Vagina (tissue), 2 donors: ENCODE measurements around the gene LMX1B. TPM values are rescaled to one million over a fixed set of nuclear protein-coding genes. Genes with fewer than 3 reads are reported as not detected.

Experiments
- DNase-seq, 2 donors: peaks; one replicate each; pipeline ENCODE4 v3.0.0-alpha.2; 2017; ENCODE audit errors: extremely low spot score in 2 of 2
- H3K27ac ChIP-seq: fragments of 200-600 bp; sonication (generic); one replicate; pipeline ENCODE4 v1.5.1; 2019
- H3K27me3 ChIP-seq: fragments of 200-600 bp; sonication (generic); one replicate; pipeline ENCODE4 v1.5.1; 2019
- H3K36me3 ChIP-seq, 2 donors: fragments of 200-600 bp; sonication (generic); one replicate each; pipeline ENCODE4 v1.5.1; 2017 to 2019
- H3K4me1 ChIP-seq: fragments of 200-600 bp; sonication (generic); one replicate; pipeline ENCODE4 v1.5.1; 2019
- H3K4me3 ChIP-seq, 2 donors: fragments of 200-600 bp; sonication (generic); 1 replicate in 1 of 2; 2 replicates in 1 of 2; pipeline ENCODE4 v1.5.1; 2016 to 2019
- H3K9me3 ChIP-seq: fragments of 200-600 bp; sonication (generic); one replicate; pipeline ENCODE4 v1.5.1; 2019
- POLR2A ChIP-seq, 2 donors: fragments of 450-650 bp; IDR thresholded peaks; one replicate each; pipeline ENCODE4 v1.6.1; 2017; ENCODE audit warnings: antibody characterized with exemption in 2 of 2, mild to moderate bottlenecking in 2 of 2, moderate library complexity in 2 of 2
- POLR2AphosphoS5 ChIP-seq, 2 donors: sonication (generic); formaldehyde crosslinking; IDR thresholded peaks; one replicate each; pipeline ENCODE4 v1.9.0; 2017; ENCODE audit warnings: antibody characterized with exemption in 2 of 2, mild to moderate bottlenecking in 2 of 2, low read depth in 1 of 2; ENCODE audit not compliant: insufficient read depth in 1 of 2
- intact Hi-C: fragments of 100-400 bp; cut with DNase I; formaldehyde crosslinking; loops from one replicate; pipeline ENCODE4 v1.15.1; 2023
- total RNA-seq: library from RNA; depleted of rRNA; stranded (reverse); fragments of >200 nt; gene quantifications from one replicate; pipeline ENCODE4 v1.2.3, GENCODE V29; 2016
- TF ChIP-seq, protein P1 (sequence below), 3 experiments: fragments of 450-650 bp in 2 of 3; fragments of 200-600 bp in 1 of 3; sonication (generic) in 1 of 3; IDR thresholded peaks; one replicate each; pipeline ENCODE4 v1.5.1; 2017 to 2019; ENCODE audit warnings: antibody characterized with exemption in 3 of 3, mild to moderate bottlenecking in 2 of 3, moderate library complexity in 2 of 3

The LMX1B gene
- total RNA-seq, 1 donor from 2014 or later = not detected

DNA sequence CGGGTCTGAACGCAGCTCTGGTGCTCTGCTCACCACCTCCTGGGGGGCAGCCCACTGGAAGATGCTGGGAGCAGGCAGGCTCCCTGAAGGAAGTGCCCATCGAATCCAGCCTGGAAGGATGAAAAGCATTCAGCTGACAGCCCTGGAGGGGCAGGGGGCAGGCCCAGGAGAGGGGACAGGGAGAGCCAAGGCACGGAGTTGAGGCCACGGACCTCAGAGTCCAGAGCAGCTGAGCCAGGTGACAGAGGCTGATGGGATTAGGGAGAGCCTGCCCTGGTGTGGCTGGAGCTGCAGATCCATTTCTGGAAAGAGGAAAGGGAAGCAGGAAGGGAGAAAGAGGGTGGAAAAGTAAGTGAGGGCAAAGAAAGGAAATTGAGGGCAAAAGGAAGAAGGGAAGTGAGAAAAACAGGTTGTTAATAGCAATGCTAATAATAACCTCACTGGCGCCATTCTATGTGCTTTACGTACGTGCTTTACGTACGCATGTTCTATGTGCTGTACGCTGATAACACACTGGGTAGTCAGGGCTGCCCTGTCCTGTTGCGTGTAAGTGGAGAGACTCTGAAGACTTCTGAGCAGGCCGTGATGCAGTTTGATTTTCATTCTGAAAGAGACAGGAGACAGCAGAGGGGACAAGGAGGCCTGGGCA, 52.6 kb downstream of the LMX1B start:
- H3K36me3 ChIP-seq = no peaks in the 10 kb centered on the region
- DNase-seq = no peak
- no peaks in the 10 kb centered on the region for H3K9me3 ChIP-seq
- no peak overlapping the region for H3K27ac ChIP-seq
- no peak overlapping the region for H3K4me3 ChIP-seq
- intact Hi-C loops = no loop called here
- peaks cover 6% of the 10 kb centered on the region for H3K4me1 ChIP-seq
- H3K27me3 ChIP-seq = no peaks in the 10 kb centered on the region
- TF ChIP-seq POLR2A (IDR thresholded peaks at IDR 0.05) (no peak), POLR2AphosphoS5 (IDR thresholded peaks at IDR 0.05; ENCODE audit: insufficient read depth in 1 of 2, low read depth in 1 of 2) (no peak)
- TF ChIP-seq, protein P1, sequence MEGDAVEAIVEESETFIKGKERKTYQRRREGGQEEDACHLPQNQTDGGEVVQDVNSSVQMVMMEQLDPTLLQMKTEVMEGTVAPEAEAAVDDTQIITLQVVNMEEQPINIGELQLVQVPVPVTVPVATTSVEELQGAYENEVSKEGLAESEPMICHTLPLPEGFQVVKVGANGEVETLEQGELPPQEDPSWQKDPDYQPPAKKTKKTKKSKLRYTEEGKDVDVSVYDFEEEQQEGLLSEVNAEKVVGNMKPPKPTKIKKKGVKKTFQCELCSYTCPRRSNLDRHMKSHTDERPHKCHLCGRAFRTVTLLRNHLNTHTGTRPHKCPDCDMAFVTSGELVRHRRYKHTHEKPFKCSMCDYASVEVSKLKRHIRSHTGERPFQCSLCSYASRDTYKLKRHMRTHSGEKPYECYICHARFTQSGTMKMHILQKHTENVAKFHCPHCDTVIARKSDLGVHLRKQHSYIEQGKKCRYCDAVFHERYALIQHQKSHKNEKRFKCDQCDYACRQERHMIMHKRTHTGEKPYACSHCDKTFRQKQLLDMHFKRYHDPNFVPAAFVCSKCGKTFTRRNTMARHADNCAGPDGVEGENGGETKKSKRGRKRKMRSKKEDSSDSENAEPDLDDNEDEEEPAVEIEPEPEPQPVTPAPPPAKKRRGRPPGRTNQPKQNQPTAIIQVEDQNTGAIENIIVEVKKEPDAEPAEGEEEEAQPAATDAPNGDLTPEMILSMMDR (IDR thresholded peaks at IDR 0.05) = no peak

DNA sequence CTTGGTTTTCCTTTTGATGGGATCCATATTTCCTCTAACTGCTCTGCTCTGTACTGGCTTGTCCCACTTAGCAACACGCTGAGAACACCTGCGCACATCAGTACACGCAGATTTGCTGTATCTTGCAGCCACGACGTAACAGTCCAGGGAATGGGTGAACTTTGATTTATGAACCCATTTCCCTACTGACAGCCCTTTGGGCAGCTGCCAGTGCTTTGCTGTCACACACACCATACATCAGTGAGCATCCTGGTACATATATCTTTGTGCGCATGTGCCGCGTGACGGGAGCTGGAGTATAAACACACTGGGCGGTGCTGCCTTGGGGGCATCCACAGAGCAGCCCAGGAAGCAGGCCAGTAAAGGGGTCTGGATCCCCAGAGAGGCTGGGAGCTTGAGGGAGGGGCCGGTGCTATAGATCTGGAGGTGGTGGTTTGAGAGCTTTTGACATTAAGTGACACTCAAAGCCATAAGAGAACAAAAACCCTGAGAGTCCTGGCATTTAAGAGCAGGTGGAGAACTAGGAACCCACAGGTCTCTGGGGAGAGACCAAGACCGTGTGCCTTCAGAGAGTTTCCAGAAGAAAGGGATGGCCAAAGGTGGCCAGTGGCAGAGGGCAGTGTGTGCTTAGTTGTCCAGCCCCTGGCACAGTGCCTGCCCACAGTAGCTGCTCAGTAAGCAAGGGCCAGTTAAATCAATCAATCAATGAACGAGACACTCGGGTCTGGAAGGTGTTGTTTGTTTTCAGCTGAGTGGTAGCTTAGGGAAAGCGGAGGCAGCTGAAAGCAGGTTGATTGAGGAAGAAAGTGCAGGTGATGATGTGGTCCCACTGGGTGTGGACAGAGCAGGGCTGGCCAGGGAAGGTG, 53.7 kb downstream of the LMX1B start:
- H3K4me1 ChIP-seq = peaks cover 6% of the 10 kb centered on the region
- H3K36me3 ChIP-seq = no peaks in the 10 kb centered on the region
- no peak overlapping the region for H3K27ac ChIP-seq
- H3K4me3 ChIP-seq = no peak overlapping the region
- TF ChIP-seq, protein P1 (IDR thresholded peaks at IDR 0.05) = no peak
- no peak for TF ChIP-seq POLR2AphosphoS5 (IDR thresholded peaks at IDR 0.05; ENCODE audit: insufficient read depth in 1 of 2, low read depth in 1 of 2)
- no peak for TF ChIP-seq POLR2A (IDR thresholded peaks at IDR 0.05)
- DNase-seq = no peak
- H3K27me3 ChIP-seq = no peaks in the 10 kb centered on the region
- no peaks in the 10 kb centered on the region for H3K9me3 ChIP-seq
- intact Hi-C loops = no loop called here

DNA sequence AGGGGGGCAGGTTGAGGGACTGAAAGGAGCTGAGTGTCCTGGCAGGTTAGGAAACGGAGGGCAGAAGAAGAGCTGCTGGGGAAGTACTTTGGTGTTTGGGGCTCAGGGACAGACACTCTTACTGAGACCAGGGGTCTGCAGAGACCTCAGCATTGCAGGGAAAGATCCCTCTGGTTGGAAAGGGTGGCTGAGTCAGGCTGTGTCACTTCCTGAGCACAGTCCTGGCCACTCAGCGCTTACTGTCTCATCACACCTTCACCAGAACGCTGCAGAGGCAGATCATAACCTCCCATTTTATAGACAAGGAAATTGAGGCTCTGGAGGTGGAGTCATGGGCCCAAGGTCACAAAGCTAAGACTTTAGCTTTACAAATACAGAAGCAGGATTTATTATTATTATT, 54.3 kb downstream of the LMX1B start:
- Histone ChIP-seq H3K27me3 (peaks cover 1% of the 10 kb centered on the region), H3K27ac (no peak overlapping the region)

DNA sequence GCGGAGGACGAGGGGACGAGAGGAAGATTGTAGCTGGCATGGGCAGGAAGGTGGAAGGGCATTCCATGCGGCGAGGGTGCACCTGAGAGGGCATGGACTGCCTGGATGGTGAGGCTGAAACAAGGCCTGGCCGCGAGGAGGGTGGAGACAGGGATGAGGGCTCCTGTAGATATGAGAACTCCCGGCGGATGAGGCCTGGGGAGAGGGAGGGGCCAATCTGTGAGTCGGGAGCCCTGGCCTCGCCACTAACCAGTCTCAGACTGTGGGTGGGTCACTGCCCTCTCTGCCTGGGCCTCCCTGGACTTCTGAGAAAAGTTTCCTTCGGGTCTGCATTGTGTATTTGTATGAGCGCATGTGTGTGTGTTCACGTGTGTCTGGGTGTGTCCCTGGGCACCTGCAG, 55.4 kb downstream of the LMX1B start:
- no peak for DNase-seq
- Histone ChIP-seq H3K27me3 (peaks cover 9% of the 10 kb centered on the region), H3K4me3 (no peak overlapping the region), H3K9me3 (no peaks in the 10 kb centered on the region), H3K36me3 (no peaks in the 10 kb centered on the region), H3K27ac (no peak overlapping the region), H3K4me1 (peaks cover 6% of the 10 kb centered on the region)
- no peak for TF ChIP-seq POLR2A (IDR thresholded peaks at IDR 0.05)
- TF ChIP-seq, protein P1 (IDR thresholded peaks at IDR 0.05) = no peak
- no peak for TF ChIP-seq POLR2AphosphoS5 (IDR thresholded peaks at IDR 0.05; ENCODE audit: insufficient read depth in 1 of 2, low read depth in 1 of 2)
- intact Hi-C loops = no loop called here

More for the DNA sequence above, 54.3 kb downstream of the LMX1B start:
- intact Hi-C loops = no loop called here
- H3K9me3 ChIP-seq = no peaks in the 10 kb centered on the region
- peaks cover 6% of the 10 kb centered on the region for H3K4me1 ChIP-seq
- no peak for DNase-seq
- H3K4me3 ChIP-seq = no peak overlapping the region
- no peaks in the 10 kb centered on the region for H3K36me3 ChIP-seq
- no peak for TF ChIP-seq POLR2A (IDR thresholded peaks at IDR 0.05)
- TF ChIP-seq, protein P1 (IDR thresholded peaks at IDR 0.05) = no peak

DNA sequence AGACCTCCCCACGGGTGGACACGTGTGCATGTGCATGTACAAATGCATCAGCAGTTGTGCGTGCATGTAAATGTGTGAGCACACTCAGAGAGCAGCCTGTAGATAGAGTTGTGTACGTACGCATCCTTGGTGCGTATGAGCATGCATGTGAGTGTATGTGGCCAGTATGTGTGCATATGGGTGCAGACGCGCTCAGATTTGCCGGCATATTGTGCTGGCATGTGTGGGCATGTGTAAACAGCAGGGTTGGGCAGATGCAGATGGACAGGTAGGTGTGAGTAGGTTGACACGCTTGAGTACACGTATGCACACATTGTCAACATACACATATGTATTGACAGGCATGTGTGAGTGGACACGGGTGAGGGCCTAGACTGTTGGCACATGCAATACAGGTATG, 56.5 kb downstream of the LMX1B start:
- H3K36me3 ChIP-seq = no peaks in the 10 kb centered on the region
- no peak overlapping the region for H3K4me3 ChIP-seq
- TF ChIP-seq POLR2A (IDR thresholded peaks at IDR 0.05) (no peak), POLR2AphosphoS5 (IDR thresholded peaks at IDR 0.05; ENCODE audit: insufficient read depth in 1 of 2, low read depth in 1 of 2) (no peak)
- DNase-seq = no peak
- peaks cover 9% of the 10 kb centered on the region for H3K27me3 ChIP-seq
- intact Hi-C loops = no loop called here
- H3K9me3 ChIP-seq = no peaks in the 10 kb centered on the region
- H3K4me1 ChIP-seq = peaks cover 1% of the 10 kb centered on the region
- H3K27ac ChIP-seq = no peak overlapping the region
